ENCODE results near the gene PVALB.

DNA sequence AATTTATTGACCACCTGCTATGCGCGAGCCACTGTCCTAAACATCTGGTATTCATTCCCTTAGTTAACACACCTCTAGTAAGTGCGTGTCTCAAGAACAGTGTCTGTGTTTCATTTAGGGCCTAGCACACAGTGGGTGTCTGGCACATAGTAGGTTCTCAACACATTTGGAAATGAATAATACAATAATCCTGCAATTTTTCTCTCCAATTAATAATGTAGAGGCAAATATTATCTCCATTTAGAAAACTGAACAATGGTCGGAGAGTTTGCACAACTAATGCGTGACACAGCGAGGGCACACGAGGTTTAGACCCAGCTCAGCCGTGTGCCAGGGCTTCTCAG is 39.9 kb upstream of the PVALB start:
- TF ChIP-seq, protein P1, sequence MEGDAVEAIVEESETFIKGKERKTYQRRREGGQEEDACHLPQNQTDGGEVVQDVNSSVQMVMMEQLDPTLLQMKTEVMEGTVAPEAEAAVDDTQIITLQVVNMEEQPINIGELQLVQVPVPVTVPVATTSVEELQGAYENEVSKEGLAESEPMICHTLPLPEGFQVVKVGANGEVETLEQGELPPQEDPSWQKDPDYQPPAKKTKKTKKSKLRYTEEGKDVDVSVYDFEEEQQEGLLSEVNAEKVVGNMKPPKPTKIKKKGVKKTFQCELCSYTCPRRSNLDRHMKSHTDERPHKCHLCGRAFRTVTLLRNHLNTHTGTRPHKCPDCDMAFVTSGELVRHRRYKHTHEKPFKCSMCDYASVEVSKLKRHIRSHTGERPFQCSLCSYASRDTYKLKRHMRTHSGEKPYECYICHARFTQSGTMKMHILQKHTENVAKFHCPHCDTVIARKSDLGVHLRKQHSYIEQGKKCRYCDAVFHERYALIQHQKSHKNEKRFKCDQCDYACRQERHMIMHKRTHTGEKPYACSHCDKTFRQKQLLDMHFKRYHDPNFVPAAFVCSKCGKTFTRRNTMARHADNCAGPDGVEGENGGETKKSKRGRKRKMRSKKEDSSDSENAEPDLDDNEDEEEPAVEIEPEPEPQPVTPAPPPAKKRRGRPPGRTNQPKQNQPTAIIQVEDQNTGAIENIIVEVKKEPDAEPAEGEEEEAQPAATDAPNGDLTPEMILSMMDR (IDR thresholded peaks at IDR 0.05) = no peak
- TF ChIP-seq POLR2A (IDR thresholded peaks at IDR 0.05) = no peak

Measured in adrenal gland (tissue), 5 donors.